ENCODE measurements around the gene FLT3.

FLT3 gene

GRCh38 chr13:27956576-27957300 lies 143.6 kb downstream of the FLT3 start:
- DNase-seq = no peak

- DNase-seq = no peak
These were observed 145.3 kb downstream of the FLT3 start for GRCh38 chr13:27955014-27955591.

- DNase-seq = no peak
These were observed 145.9 kb downstream of the FLT3 start for GRCh38 chr13:27954406-27954851.

GRCh38 chr13:27953676-27954405 lies 146.5 kb downstream of the FLT3 start:
- peak; percentile 74 to 79 for DNase-seq

All from inflammatory macrophage (primary cell).